Mammary epithelial cell (primary cell): ENCODE data around the gene HNRNPU.

Source experiments
- EZH2 ChIP-seq: IDR thresholded peaks from 2 replicates; pipeline ENCODE4 v1.6.1; 2012; ENCODE audit warnings: low read length, inconsistent platforms, borderline replicate concordance
- TF ChIP-seq, protein P1 (sequence below), 2 donors: IDR thresholded peaks in 1 of 2; conservative IDR thresholded peaks in 1 of 2; 2 replicates each; pipeline ENCODE4 v1.5.1; 2011 to 2012; ENCODE audit warnings: inconsistent platforms in 2 of 2, low read length in 2 of 2, mild to moderate bottlenecking in 2 of 2, control low read depth in 1 of 2, low read depth in 1 of 2; ENCODE audit not compliant: insufficient read depth in 1 of 2; ENCODE audit errors: extremely low read depth in 1 of 2

DNA sequence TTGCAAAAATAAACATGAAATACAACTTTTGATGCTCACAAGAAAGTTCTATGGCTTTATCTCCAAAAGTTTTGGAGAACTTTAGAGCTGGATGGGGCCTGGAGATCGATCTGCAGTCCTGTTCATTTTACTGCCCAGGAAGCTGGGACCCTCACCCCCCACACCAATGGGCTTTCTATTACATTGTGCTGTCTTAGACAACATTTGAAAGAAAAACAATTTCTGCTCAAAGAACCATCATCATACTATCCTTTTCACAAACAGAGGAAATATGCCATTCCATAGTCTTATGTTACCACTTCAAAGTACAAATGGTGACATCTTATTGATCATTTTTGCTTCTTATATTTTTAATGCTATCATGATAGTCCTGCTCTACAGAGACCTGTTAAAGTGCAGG, 2.0 kb upstream of the HNRNPU start:
- TF ChIP-seq, protein P1, sequence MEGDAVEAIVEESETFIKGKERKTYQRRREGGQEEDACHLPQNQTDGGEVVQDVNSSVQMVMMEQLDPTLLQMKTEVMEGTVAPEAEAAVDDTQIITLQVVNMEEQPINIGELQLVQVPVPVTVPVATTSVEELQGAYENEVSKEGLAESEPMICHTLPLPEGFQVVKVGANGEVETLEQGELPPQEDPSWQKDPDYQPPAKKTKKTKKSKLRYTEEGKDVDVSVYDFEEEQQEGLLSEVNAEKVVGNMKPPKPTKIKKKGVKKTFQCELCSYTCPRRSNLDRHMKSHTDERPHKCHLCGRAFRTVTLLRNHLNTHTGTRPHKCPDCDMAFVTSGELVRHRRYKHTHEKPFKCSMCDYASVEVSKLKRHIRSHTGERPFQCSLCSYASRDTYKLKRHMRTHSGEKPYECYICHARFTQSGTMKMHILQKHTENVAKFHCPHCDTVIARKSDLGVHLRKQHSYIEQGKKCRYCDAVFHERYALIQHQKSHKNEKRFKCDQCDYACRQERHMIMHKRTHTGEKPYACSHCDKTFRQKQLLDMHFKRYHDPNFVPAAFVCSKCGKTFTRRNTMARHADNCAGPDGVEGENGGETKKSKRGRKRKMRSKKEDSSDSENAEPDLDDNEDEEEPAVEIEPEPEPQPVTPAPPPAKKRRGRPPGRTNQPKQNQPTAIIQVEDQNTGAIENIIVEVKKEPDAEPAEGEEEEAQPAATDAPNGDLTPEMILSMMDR (conservative IDR thresholded peaks at IDR 0.05 in 1 of 2, IDR thresholded peaks at IDR 0.05 in 1 of 2; ENCODE audit: extremely low read depth in 1 of 2, insufficient read depth in 1 of 2, low read depth in 1 of 2, low read length in 2 of 2): no peak
- TF ChIP-seq EZH2: no peak
